ENCODE measurements around the gene CBLN1.

Gene CBLN1

GRCh38 chr16:49281480-49281842 lies at the start of gene CBLN1:
TSS of gene CBLN1 (minus strand) at chr16:49281838. CDS start at chr16:49281465, 373 bp downstream.
- no peak for DNase-seq (ENCODE audit: low read depth, low spot score)

GRCh38 chr16:49330562-49331201 lies 49.0 kb upstream of the CBLN1 start:
- DNase-seq (ENCODE audit: low read depth, low spot score), result no peak

- DNase-seq (ENCODE audit: low read depth, low spot score), result no peak
These were observed 46.7 kb upstream of the CBLN1 start for GRCh38 chr16:49328325-49328724.

GRCh38 chr16:49327466-49327865 lies 45.8 kb upstream of the CBLN1 start:
- DNase-seq (ENCODE audit: low read depth, low spot score), result no peak

- DNase-seq (ENCODE audit: low read depth, low spot score), result no peak
These were observed 43.1 kb upstream of the CBLN1 start for GRCh38 chr16:49324703-49325102.

GRCh38 chr16:49315602-49316001 lies 34.0 kb upstream of the CBLN1 start:
- DNase-seq (ENCODE audit: low read depth, low spot score), result no peak

GRCh38 chr16:49312389-49312985 lies 30.8 kb upstream of the CBLN1 start:
- DNase-seq (ENCODE audit: low read depth, low spot score), result no peak

GRCh38 chr16:49311823-49312222 lies 30.2 kb upstream of the CBLN1 start:
- DNase-seq (ENCODE audit: low read depth, low spot score), result no peak

GRCh38 chr16:49307176-49307575 lies 25.5 kb upstream of the CBLN1 start:
- DNase-seq (ENCODE audit: low read depth, low spot score), result no peak

- no peak for DNase-seq (ENCODE audit: low read depth, low spot score)
These were observed 23.8 kb upstream of the CBLN1 start for GRCh38 chr16:49305406-49305805.

GRCh38 chr16:49292413-49292812 lies 10.8 kb upstream of the CBLN1 start:
- DNase-seq (ENCODE audit: low read depth, low spot score), result no peak

GRCh38 chr16:49287572-49287971 lies 5.9 kb upstream of the CBLN1 start:
- DNase-seq (ENCODE audit: low read depth, low spot score), result no peak

- no peak for DNase-seq (ENCODE audit: low read depth, low spot score)
These were observed 3.3 kb upstream of the CBLN1 start for GRCh38 chr16:49284962-49285361.

GRCh38 chr16:49283376-49284049 lies 1.9 kb upstream of the CBLN1 start:
- no peak for DNase-seq (ENCODE audit: low read depth, low spot score)

- DNase-seq (ENCODE audit: low read depth, low spot score), result no peak
These were observed 1.2 kb upstream of the CBLN1 start for GRCh38 chr16:49282690-49283375.

- no peak for DNase-seq (ENCODE audit: low read depth, low spot score)
These were observed 405 bp upstream of the CBLN1 start for GRCh38 chr16:49281843-49282642.

- no peak for DNase-seq (ENCODE audit: low read depth, low spot score)
These were observed 732 bp downstream of the CBLN1 start for GRCh38 chr16:49280841-49281371.

GRCh38 chr16:49280105-49280741 lies 1.4 kb downstream of the CBLN1 start:
- DNase-seq (ENCODE audit: low read depth, low spot score), result no peak

GRCh38 chr16:49278944-49279725 lies 2.5 kb downstream of the CBLN1 start:
- no peak for DNase-seq (ENCODE audit: low read depth, low spot score)

- DNase-seq (ENCODE audit: low read depth, low spot score), result no peak
These were observed 3.1 kb downstream of the CBLN1 start for GRCh38 chr16:49278567-49278827.

Measured in activated naive CD8-positive, alpha-beta T cell treated with anti-CD3 and anti-CD28 coated beads, Interleukin-2, amount 50 U/mL, for 16 hours (primary cell).